Activated CD4-positive, alpha-beta T cell treated with anti-CD3 and anti-CD28 coated beads for 1 hour (primary cell): ENCODE measurements around the gene SNED1.

Source experiments
- DNase-seq: peaks from one replicate; pipeline ENCODE4 v3.0.0-alpha.2; 2020

The SNED1 gene

GRCh38 chr2:241030883-241031282 is 32.5 kb downstream of the SNED1 start:
- DNase-seq: no peak

- no peak for DNase-seq
Observed at GRCh38 chr2:241031436-241032165, 33.2 kb downstream of the SNED1 start.

GRCh38 chr2:241033336-241033987 is 35.0 kb downstream of the SNED1 start:
- DNase-seq: no peak

- DNase-seq: no peak
Observed at GRCh38 chr2:241033994-241034393, 35.6 kb downstream of the SNED1 start.

GRCh38 chr2:241034490-241035141 is 36.2 kb downstream of the SNED1 start:
- DNase-seq: no peak

GRCh38 chr2:241035142-241035817 is 36.9 kb downstream of the SNED1 start:
- no peak for DNase-seq

GRCh38 chr2:241035818-241036396 is 37.5 kb downstream of the SNED1 start:
- DNase-seq: peak; percentile 24

GRCh38 chr2:241036397-241036963 is 38.1 kb downstream of the SNED1 start:
- peak; percentile 39 for DNase-seq

GRCh38 chr2:241036964-241037421 is 38.6 kb downstream of the SNED1 start:
- DNase-seq: no peak

- no peak for DNase-seq
Observed at GRCh38 chr2:241037498-241037897, 39.1 kb downstream of the SNED1 start.

DNA sequence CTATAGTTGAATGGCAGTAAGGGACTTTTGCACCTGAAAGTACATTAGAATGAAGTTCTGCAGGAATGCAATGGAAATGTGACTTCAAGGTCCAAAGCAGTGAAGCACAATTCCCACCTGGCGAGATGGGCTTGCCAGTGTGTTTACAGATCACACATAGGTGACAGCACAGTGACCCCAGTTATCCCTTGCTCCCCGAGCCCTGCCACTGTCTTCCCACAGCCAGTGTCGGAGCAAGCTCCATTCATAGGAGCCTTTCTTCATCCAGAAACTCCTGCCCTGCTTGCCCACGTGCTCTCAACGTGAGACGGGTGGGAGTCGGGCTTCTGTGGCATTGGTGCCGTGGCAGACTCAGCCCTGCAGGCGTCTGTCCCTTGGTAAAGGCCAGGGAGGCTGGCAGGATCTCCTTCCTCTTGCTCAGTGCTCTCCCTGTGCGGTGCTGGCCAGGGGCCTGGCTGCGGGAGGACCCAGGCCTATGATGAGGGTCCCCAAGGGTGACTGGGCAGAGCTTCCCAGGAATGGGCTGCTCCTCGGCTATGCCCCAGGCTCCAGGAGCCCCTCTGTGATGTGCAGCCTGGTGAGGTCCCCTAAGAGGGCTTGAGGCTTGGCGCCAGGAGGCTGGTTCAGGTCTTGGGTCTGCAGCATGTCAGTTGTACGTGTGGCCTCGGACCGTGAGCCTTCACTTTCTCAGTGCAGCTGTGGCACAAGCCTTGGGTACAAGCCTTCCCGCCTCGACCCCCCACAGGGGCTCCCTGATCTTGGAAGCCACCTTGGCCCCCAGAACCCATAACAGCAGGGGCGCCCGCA is 40.2 kb downstream of the SNED1 start:
- DNase-seq: no peak

DNA sequence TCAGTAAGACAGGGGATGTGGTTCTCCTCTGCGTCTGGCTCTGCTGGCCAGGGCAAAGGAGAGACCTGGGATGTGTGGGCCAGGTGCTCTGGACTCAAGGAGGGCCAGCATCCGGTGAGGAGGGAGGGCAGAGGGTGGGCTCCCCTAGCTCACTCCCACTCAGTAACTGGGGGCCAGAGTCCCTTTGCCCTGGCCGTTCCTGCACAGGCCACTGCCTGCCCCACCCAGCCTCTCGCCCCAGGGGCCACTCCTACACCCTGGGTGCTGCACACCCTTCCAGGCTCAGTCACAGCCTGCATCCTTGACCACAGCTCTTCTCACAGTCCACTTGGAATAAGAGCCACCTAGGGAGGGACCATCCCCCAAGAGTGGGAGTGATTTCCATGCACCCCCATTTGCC is 41.0 kb downstream of the SNED1 start:
- no peak for DNase-seq

GRCh38 chr2:241040081-241040803 is 41.8 kb downstream of the SNED1 start:
- DNase-seq: no peak

GRCh38 chr2:241041589-241042158 is 43.3 kb downstream of the SNED1 start:
- DNase-seq: no peak

DNA sequence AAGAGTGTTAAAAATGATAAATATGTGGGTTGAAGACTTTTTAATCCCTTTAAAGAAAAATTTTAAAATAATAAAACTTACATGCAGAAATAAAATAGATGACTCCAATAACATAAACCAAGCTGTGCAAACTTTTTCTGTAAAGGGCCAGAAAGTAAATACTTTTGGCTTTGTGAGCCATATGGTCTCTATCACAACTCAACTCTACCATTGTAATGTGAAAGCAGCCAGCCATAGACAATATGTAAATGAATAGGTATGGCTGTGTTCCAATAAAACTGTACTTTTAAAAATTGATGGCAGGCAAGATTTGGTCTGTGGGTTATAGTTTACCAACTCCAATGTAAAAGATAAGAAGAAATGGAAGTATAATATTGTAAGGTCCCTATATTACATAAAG is 45.2 kb downstream of the SNED1 start:
- no peak for DNase-seq

- DNase-seq: no peak
Observed at GRCh38 chr2:241047253-241048010, 49.0 kb downstream of the SNED1 start.

- no peak for DNase-seq
Observed at GRCh38 chr2:241048149-241048948, 49.9 kb downstream of the SNED1 start.

DNA sequence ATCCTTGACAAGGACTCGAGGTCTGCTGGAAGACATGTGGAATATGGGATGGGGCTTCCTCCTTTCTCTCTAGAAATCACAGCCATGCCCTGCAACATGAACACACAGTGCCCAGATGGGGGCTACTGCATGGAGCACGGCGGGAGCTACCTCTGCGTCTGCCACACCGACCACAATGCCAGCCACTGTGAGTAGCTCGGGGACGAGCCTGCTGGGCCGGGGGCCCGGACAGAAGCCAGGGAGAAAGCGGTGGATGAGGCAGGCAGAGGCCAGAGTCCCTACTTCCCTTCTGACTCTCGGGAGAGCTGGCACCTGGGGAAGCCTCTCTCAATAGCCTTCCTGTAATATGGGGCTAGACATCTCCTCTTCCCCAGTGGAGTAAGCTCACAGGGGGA is 50.5 kb downstream of the SNED1 start:
- DNase-seq: no peak
